ENCODE measurements around the gene MATN1. TPM values are rescaled to one million over a fixed set of nuclear protein-coding genes. Genes with fewer than 3 reads are reported as not detected.

MATN1 gene
- total RNA-seq, 1 donor from 2014 or later: 0.24 TPM

DNA sequence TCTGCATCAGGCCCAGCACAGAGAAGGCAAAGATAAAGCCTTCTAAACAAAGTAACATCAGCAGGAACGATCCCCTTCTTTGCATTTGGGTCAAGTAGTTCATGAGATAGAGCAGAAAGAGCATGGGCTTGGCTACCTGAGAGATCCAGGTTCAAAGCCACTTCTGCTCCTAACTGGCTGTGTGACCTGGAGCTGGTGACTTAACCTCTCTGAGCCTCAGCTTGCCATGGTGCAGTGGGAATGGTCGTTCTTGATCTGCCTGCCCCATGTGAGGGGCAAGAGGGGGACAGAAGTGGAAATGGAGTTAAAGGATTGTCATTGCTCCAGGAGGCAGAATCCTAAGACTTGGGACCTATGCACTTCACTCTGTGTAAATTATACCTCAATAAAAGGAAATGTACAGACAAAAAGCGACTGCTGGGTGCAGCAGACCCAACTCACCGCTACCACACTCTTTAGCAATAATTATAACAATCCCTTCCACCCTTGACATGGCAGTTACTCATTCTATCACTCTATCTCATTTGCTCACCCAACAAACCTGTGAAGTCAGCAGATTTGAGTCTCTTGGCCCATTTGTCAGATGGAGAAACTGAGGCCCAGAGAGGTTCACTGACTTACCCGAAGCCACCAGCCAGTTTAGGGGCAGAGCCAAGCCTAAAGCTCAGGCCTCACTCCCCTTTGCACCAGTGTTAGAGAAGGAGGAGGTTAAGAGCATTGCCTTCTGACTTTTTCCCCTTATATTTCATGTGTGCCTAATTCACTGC, 1.5 kb upstream of the MATN1 start:
- H3K4me1 Mint-ChIP-seq (ENCODE audit: unreplicated experiment): peaks cover 7% of the 10 kb centered on the region
- no peak overlapping the region for H3K27ac Mint-ChIP-seq
- H3K27me3 Mint-ChIP-seq: no peaks in the 10 kb centered on the region
- H3K4me3 Mint-ChIP-seq: no peak overlapping the region
- no peaks in the 10 kb centered on the region for H3K36me3 Mint-ChIP-seq
- no peak for DNase-seq (ENCODE audit: extremely low spot score, unreplicated experiment)
- H3K9me3 Mint-ChIP-seq: no peaks in the 10 kb centered on the region
- TF ChIP-seq CTCF (conservative IDR thresholded peaks at IDR 0.05): no peak

DNA sequence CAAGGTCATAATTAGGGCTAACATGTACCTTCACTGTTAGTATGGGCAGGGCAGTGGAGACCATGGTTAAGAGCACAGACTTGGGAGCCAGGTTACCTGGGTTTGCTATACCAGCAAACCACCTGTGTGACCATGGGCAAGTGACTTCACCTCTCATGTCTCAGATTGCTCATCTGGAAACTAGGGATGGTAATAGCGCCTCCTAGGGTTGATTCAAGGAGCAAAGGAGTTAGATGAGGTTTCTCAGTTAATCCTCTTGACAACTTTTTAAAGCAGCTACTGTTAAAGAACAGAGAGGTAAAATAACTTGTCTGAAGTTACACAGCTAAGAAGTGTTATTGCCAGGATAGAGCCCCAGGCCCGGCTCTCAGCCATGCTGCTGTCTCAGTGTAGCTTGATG, 790 bp upstream of the MATN1 start:
- no peaks in the 10 kb centered on the region for H3K9me3 Mint-ChIP-seq

DNA sequence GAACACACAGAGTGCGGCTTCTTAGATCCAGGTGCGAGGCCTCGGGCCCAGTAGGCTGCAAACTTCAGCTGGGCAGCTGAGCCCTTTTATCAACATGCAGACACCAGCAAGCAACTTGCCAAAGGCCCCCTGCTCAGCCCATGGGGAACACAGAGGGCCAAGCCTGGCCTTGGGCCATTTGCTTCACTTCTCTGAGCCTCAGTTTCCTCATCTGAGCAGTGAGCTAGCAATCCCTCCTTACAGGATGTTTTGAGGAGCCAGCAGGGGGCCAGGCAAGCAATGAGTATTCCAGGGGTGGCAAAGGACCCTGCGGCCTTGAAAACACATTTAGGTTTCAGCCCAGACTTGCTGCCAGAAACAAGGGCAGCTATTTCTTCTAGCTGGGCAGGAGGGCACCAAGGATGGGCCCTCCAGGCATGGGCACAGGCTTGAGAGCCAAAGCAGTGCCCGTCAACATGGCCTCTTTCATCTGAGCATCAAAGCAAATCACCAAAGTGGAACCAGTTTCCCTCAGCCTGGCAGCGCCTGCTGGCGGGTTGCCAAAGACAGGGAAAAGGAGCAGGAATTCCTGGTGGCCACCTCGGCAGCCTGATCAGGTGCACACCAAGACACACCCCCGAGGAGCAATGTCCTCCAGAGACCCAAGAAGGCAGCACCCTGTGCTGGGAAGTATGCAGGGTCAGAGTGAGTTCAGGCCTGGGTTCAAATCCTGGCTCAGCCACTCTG, 1.4 kb downstream of the MATN1 start:
- no peak for DNase-seq (ENCODE audit: extremely low spot score, unreplicated experiment)
- no peak overlapping the region for H3K4me3 Mint-ChIP-seq
- H3K27ac Mint-ChIP-seq: no peak overlapping the region
- peaks cover 4% of the 10 kb centered on the region for H3K9me3 Mint-ChIP-seq
- H3K4me1 Mint-ChIP-seq (ENCODE audit: unreplicated experiment): peaks cover 8% of the 10 kb centered on the region
- no peaks in the 10 kb centered on the region for H3K36me3 Mint-ChIP-seq
- peak; percentile 31 for TF ChIP-seq CTCF (conservative IDR thresholded peaks at IDR 0.05)
- no peaks in the 10 kb centered on the region for H3K27me3 Mint-ChIP-seq

More for the DNA sequence above, 790 bp upstream of the MATN1 start:
- no peaks in the 10 kb centered on the region for H3K27me3 Mint-ChIP-seq
- H3K4me1 Mint-ChIP-seq (ENCODE audit: unreplicated experiment): peaks cover 7% of the 10 kb centered on the region
- TF ChIP-seq CTCF (conservative IDR thresholded peaks at IDR 0.05): peak; percentile 32
- H3K4me3 Mint-ChIP-seq: no peak overlapping the region
- no peaks in the 10 kb centered on the region for H3K36me3 Mint-ChIP-seq
- H3K27ac Mint-ChIP-seq: peak overlapping the region; percentile 59
- no peak for DNase-seq (ENCODE audit: extremely low spot score, unreplicated experiment)

DNA sequence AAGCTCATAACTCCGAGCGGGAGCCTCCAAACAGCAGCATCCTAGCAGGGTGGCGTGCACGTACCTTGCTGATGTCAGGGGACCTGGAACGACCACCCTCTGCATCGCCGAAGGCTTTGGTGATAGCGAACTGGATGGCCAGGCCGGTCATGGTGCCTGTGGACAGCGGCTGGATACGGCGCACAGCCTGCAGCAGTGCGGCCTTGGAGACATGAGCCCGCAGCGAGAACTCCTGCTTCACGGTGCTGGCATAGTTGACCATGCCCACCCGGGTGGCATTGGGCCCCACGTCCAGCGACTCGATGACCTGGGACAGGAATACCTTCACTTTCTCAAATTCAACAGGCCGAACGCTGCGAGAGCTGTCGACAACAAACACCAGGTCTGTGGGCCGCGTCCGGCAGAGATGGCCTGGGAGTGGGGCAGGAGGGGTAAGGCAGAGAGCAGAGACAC, 2.0 kb downstream of the MATN1 start:
- no peak for DNase-seq (ENCODE audit: extremely low spot score, unreplicated experiment)
- peaks cover 4% of the 10 kb centered on the region for H3K9me3 Mint-ChIP-seq
- no peaks in the 10 kb centered on the region for H3K36me3 Mint-ChIP-seq
- H3K4me3 Mint-ChIP-seq: no peak overlapping the region
- no peaks in the 10 kb centered on the region for H3K27me3 Mint-ChIP-seq
- no peak for TF ChIP-seq CTCF (conservative IDR thresholded peaks at IDR 0.05)
- peaks cover 8% of the 10 kb centered on the region for H3K4me1 Mint-ChIP-seq (ENCODE audit: unreplicated experiment)
- H3K27ac Mint-ChIP-seq: peak overlapping the region; percentile 29

DNA sequence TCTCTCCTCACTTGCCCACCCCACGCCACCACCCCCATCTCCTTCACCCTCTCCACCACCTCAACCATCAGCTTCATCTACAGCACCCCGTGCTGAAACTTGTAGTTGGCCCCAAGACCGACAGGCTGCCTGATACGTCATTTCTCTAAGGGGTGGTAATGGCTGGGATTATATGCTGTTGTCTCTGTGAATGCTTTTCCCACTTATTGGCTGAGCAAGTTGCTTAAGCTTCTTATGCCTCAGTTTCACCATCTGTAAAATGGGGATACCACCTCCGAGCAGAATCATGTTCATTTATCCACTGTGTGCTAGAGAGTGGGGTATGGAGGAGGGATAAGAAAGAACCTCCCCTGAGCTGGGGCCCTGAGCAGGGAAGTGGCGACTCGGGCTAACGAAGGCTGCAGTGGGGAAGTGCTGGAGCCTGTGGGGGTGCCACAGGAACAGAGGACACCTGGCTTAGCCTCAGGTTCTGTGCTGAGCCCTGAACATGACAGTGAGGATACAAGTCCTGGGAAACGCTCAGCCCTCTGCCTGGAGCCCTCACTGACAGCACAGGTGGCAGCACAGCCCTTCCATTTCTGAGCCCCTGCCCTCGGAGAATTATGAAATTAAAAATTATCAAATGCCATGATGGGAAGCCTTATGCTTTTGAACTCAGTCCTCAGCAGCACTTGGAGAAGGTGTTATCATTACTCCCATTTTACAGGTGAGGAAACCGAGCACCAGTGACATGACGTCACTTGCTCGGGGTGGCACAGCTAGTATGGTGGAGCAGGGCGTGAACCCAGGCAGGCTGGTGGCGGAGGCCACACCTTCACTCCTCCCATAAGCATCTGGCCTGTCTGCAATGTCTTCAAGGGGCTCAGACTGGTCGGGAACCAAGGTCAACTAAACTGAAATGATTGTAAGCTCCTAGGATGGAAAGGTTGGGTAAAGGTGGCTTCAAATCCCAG, 2.8 kb downstream of the MATN1 start:
- Mint-ChIP-seq H3K4me3 (no peak overlapping the region), H3K4me1 (ENCODE audit: unreplicated experiment) (peaks cover 8% of the 10 kb centered on the region), H3K9me3 (peaks cover 7% of the 10 kb centered on the region), H3K27ac (peak overlapping the region; percentile 29), H3K27me3 (no peaks in the 10 kb centered on the region), H3K36me3 (no peaks in the 10 kb centered on the region)
- TF ChIP-seq CTCF (conservative IDR thresholded peaks at IDR 0.05): no peak
- DNase-seq (ENCODE audit: extremely low spot score, unreplicated experiment): no peak

Measured in type B pancreatic cell (in vitro differentiated cells).